GM12878 (cell line): ENCODE measurements around the gene ABL1. TPM values are rescaled to one million over a fixed set of nuclear protein-coding genes. Genes with fewer than 3 reads are reported as not detected.

Source experiments
- ZNF274 ChIP-seq: IDR thresholded peaks from one replicate; pipeline ENCODE4 v1.8.0; 2011; ENCODE audit not compliant: insufficient read length, insufficient read depth
- polyA plus RNA-seq, 11 experiments: library from polyadenylated mRNA; depleted of rRNA in 4 of 11; unstranded in 6 of 11; stranded (reverse) in 5 of 11; fragments of >200 nt; fragmentation: Nextera tagmentation in 4 of 11; fragmentation: Illumina TruSeq in 1 of 11; extraction: Ambion mirVana in 4 of 11; extraction: Trizol in 1 of 11; gene quantifications; 1 replicate in 1 of 11; 2 replicates in 10 of 11; pipeline versions ENCODE4 v1.2.1 to v1.2.3, GENCODE V29; 2011 to 2016; ENCODE audit warnings: inconsistent platforms in 2 of 11, missing spikeins in 2 of 11, low read depth in 1 of 11
- total RNA-seq, 4 experiments: library from RNA; depleted of rRNA in 3 of 4; stranded (reverse); fragments of >200 nt in 3 of 4; fragmentation: Illumina TruSeq in 1 of 4; extraction: Trizol in 1 of 4; gene quantifications; 2 replicates each; pipeline versions ENCODE4 v1.2.1 to v1.2.3, GENCODE V29; 2013 to 2021
- TF ChIP-seq, protein P1 (sequence below): IDR thresholded peaks from 2 replicates; pipeline ENCODE4 v1.6.1; 2012; ENCODE audit warnings: improper control_type of control experiment, low read depth, low read length; ENCODE audit not compliant: insufficient replicate concordance
- TF ChIP-seq, protein P2 (sequence below): IDR thresholded peaks from 2 replicates; pipeline ENCODE4 v1.6.1; 2011; ENCODE audit warnings: borderline replicate concordance, low read depth, mild to moderate bottlenecking, moderate library complexity, mixed read lengths, low read length; ENCODE audit not compliant: insufficient read depth; ENCODE audit errors: extremely low read length

The ABL1 gene
- total and polyA plus RNA-seq, 10 of the 15 experiments (the other 5 are each of a cell fraction or from before 2014, with no cell fraction given): 0.79 to 51.5 (median 16.3) TPM

DNA sequence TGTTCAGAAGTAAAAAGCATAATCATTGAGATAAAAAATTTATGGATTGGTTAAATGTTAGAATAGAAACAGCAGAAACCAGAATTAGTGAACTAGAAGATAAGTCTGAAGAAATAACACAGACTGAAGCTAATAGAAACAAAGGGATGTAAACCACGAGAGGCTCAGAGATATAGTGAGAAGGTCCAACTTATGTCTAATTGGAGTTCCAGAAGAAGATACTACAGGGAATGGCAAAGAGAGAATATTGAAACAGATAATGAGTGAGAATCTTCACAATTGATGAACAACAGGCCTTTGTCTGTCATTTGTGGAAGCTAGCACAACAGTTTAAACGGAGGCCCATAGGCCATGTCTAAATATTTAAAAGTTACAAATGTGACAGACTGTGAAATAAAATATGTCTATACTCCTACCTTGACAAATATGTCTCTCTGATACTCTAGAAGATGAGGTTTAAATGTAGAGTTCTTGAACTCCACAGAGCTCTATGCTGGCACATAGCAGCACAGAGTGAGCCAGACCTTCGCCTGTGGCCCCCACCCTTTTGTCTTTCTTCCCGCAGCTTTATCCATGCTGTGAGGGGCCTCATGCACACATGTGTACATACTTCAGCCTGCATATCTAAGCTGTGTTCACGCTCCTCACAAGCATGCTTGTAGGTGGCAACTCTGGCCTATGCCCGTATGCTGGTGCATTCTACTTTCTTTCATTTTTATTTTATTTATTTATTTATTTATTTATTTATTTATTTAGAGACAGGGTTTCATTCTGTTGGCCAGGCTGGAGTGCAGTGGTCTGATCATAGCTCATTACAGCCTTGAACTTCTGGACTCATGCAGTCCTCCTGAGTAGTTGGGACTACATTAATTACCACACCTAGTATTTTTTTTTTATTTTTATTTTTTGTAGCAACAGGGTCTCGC lies 45.0 kb upstream of the ABL1 start (continued):
- TF ChIP-seq, protein P1, sequence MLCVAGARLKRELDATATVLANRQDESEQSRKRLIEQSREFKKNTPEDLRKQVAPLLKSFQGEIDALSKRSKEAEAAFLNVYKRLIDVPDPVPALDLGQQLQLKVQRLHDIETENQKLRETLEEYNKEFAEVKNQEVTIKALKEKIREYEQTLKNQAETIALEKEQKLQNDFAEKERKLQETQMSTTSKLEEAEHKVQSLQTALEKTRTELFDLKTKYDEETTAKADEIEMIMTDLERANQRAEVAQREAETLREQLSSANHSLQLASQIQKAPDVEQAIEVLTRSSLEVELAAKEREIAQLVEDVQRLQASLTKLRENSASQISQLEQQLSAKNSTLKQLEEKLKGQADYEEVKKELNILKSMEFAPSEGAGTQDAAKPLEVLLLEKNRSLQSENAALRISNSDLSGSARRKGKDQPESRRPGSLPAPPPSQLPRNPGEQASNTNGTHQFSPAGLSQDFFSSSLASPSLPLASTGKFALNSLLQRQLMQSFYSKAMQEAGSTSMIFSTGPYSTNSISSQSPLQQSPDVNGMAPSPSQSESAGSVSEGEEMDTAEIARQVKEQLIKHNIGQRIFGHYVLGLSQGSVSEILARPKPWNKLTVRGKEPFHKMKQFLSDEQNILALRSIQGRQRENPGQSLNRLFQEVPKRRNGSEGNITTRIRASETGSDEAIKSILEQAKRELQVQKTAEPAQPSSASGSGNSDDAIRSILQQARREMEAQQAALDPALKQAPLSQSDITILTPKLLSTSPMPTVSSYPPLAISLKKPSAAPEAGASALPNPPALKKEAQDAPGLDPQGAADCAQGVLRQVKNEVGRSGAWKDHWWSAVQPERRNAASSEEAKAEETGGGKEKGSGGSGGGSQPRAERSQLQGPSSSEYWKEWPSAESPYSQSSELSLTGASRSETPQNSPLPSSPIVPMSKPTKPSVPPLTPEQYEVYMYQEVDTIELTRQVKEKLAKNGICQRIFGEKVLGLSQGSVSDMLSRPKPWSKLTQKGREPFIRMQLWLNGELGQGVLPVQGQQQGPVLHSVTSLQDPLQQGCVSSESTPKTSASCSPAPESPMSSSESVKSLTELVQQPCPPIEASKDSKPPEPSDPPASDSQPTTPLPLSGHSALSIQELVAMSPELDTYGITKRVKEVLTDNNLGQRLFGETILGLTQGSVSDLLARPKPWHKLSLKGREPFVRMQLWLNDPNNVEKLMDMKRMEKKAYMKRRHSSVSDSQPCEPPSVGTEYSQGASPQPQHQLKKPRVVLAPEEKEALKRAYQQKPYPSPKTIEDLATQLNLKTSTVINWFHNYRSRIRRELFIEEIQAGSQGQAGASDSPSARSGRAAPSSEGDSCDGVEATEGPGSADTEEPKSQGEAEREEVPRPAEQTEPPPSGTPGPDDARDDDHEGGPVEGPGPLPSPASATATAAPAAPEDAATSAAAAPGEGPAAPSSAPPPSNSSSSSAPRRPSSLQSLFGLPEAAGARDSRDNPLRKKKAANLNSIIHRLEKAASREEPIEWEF: no peak
- TF ChIP-seq, protein P2, sequence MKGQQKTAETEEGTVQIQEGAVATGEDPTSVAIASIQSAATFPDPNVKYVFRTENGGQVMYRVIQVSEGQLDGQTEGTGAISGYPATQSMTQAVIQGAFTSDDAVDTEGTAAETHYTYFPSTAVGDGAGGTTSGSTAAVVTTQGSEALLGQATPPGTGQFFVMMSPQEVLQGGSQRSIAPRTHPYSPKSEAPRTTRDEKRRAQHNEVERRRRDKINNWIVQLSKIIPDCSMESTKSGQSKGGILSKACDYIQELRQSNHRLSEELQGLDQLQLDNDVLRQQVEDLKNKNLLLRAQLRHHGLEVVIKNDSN: no peak
- TF ChIP-seq ZNF274: no peak
